ENCODE measurements around the gene MORC2. TPM values are rescaled to one million over a fixed set of nuclear protein-coding genes. Genes with fewer than 3 reads are reported as not detected.

Gene MORC2
- total RNA-seq, 4 donors from 2014 or later = 19.4 to 21.6 (median 20.9) TPM

GRCh38 chr22:30887861-30888260 is 80.7 kb downstream of the MORC2 start:
- no peak for TF ChIP-seq CTCF (IDR thresholded peaks at IDR 0.05; ENCODE audit: low read depth)

GRCh38 chr22:30887453-30887852 is 81.1 kb downstream of the MORC2 start:
- TF ChIP-seq CTCF (IDR thresholded peaks at IDR 0.05; ENCODE audit: low read depth) = no peak

- TF ChIP-seq CTCF (IDR thresholded peaks at IDR 0.05; ENCODE audit: low read depth) = no peak
Measured at GRCh38 chr22:30885591-30885990, 83.0 kb downstream of the MORC2 start.

GRCh38 chr22:30885001-30885366 is 83.6 kb downstream of the MORC2 start:
- TF ChIP-seq CTCF (IDR thresholded peaks at IDR 0.05; ENCODE audit: low read depth) = no peak

GRCh38 chr22:30884211-30885000 is 84.2 kb downstream of the MORC2 start:
- no peak for TF ChIP-seq CTCF (IDR thresholded peaks at IDR 0.05; ENCODE audit: low read depth)

GRCh38 chr22:30883586-30884145 is 84.9 kb downstream of the MORC2 start:
- TF ChIP-seq CTCF (IDR thresholded peaks at IDR 0.05; ENCODE audit: low read depth) = no peak

GRCh38 chr22:30882974-30883533 is 85.5 kb downstream of the MORC2 start:
- TF ChIP-seq CTCF (IDR thresholded peaks at IDR 0.05; ENCODE audit: low read depth) = no peak
